ENCODE data around the gene LASP1.

DNA sequence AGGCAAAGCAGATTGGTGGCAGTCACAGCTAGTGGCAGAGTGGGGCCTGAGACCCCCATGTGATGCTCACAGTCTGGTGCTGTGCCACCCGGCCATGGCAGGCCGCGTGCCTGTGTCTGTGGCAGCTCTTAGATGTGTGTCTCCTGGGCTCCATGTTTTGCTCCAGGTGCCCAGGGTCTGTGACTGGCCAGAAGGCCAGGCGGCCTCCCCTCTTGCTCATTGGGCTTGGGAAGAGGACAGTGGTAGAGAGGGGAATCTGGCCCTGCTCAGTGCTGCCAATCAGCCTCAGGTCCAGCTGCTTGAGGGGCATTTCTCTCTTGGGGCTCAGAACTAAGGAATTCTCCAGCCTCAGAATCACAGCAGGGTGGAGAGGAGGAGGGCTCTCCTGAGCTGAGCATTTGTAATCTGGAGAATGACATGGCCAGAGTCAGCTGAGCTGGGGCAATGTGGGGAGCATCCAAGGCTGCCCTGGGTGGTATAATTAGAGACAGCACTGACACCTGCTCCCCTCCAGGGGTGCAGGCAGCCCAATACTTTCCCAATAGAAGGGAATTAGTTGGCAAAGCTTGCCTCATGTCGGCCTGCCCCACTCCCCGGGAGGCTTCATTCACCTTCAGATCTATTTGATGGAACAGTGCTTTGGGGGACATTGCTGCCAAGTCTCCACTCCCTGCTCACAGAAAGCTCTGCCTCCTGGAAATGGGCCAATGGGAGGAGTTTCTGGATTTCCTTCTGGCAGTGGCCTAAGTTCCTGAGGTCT, 52.9 kb downstream of the LASP1 start:
- TF ChIP-seq POU6F1 (CRISPR knock-in tag; IDR thresholded peaks at IDR 0.05; ENCODE audit: borderline replicate concordance, low read depth) (no peak), ISL1 (CRISPR knock-in tag; IDR thresholded peaks at IDR 0.05) (no peak), ZNF565 (CRISPR knock-in tag; conservative IDR thresholded peaks at IDR 0.05; ENCODE audit: low read depth) (no peak)

All from SK-N-SH treated with all-trans-retinoic acid at 6 μM for 48 hours (cell line).